B cell (primary cell): ENCODE results near the gene NCAPH2. TPM values are rescaled to one million over a fixed set of nuclear protein-coding genes. Genes with fewer than 3 reads are reported as not detected.
A peak's percentile ranks its signal among the peaks of the same experiment; 100 is the strongest.

Experiments
- ATAC-seq: fragments of 200-7000 bp; cut with Tn5 transposase; one replicate; pipeline ENCODE4 v1.10.0; 2021; ENCODE audit warnings: low read depth, mild to moderate bottlenecking, moderate number of reproducible peaks, moderate library complexity
- CTCF ChIA-PET: fragments of 350-600 bp; sonication (Branson Sonifier 250); formaldehyde crosslinking; loops from one replicate; lab custom pipeline; 2021; ENCODE audit warnings: antibody characterized with exemption, inconsistent platforms; lab: Charles Lee
- POLR2A ChIA-PET: fragments of 350-600 bp; sonication (Branson Sonifier 250); formaldehyde crosslinking; loops from one replicate; lab custom pipeline; 2021; ENCODE audit warnings: antibody characterized with exemption; lab: Charles Lee
- DNase-seq: peaks from one replicate; pipeline ENCODE4 v3.0.0; 2013
- H2AFZ ChIP-seq: 2 replicates; pipeline ENCODE4 v1.6.1; 2012; ENCODE audit warnings: mild to moderate bottlenecking, low read depth, low read length; ENCODE audit not compliant: insufficient read depth, poor library complexity, severe bottlenecking
- H3K27ac ChIP-seq, 2 donors: 1 replicate in 1 of 2; 2 replicates in 1 of 2; pipeline ENCODE4 v1.5.1; 2012 to 2013; ENCODE audit warnings: low read length in 2 of 2, mild to moderate bottlenecking in 2 of 2, moderate library complexity in 1 of 2
- H3K27me3 ChIP-seq, 4 experiments: fragments of 200-600 bp in 1 of 4; sonication (generic) in 1 of 4; replicated peaks in 1 of 4; 1 replicate in 2 of 4; 2 replicates in 2 of 4; pipeline versions ENCODE4 v1.6.1 to v1.7.0; 2013 to 2016; ENCODE audit warnings: low read length in 3 of 4, mild to moderate bottlenecking in 2 of 4, mixed read lengths in 1 of 4, moderate library complexity in 1 of 4; ENCODE audit not compliant: insufficient read depth in 4 of 4, control insufficient read depth in 3 of 4; ENCODE audit errors: control extremely low read depth in 1 of 4
- H3K36me3 ChIP-seq, 2 experiments: replicated peaks in 1 of 2; 1 replicate in 1 of 2; 2 replicates in 1 of 2; pipeline versions ENCODE4 v1.6.1 to v1.7.1; 2013; ENCODE audit warnings: low read length in 1 of 2; ENCODE audit not compliant: insufficient read depth in 2 of 2, control insufficient read depth in 1 of 2; ENCODE audit errors: control extremely low read depth in 1 of 2, extremely low read depth in 1 of 2
- H3K4me1 ChIP-seq, 2 donors: fragments of 200-600 bp in 1 of 2; sonication (generic) in 1 of 2; 1 replicate in 1 of 2; 2 replicates in 1 of 2; pipeline versions ENCODE4 v1.5.1 to v1.6.1; 2013 to 2017; ENCODE audit warnings: low read length in 2 of 2; ENCODE audit not compliant: control insufficient read depth in 2 of 2, insufficient read depth in 2 of 2
- H3K4me2 ChIP-seq: replicated peaks from 2 replicates; pipeline ENCODE3; 2012; ENCODE audit warnings: mild to moderate bottlenecking, low read depth, low read length; ENCODE audit not compliant: poor library complexity, severe bottlenecking
- H3K4me3 ChIP-seq, 5 experiments: fragments of 200-600 bp in 1 of 5; sonication (generic) in 1 of 5; 1 replicate in 3 of 5; 2 replicates in 2 of 5; pipeline versions ENCODE4 v1.5.1 to v1.7.0; 2011 to 2016; ENCODE audit warnings: low read length in 4 of 5, mild to moderate bottlenecking in 4 of 5, low read depth in 2 of 5, control low read depth in 1 of 5, moderate library complexity in 1 of 5; ENCODE audit not compliant: insufficient read depth in 1 of 5; ENCODE audit errors: control extremely low read depth in 1 of 5, extremely low read depth in 1 of 5
- H3K79me2 ChIP-seq: fragments of 200-600 bp; sonication (generic); one replicate; pipeline ENCODE4 v1.6.0; 2016; ENCODE audit warnings: low read length; ENCODE audit not compliant: control insufficient read depth, insufficient read depth
- H3K9ac ChIP-seq: fragments of 200-600 bp; sonication (generic); 2 replicates; pipeline ENCODE4 v1.6.1; 2017; ENCODE audit warnings: mild to moderate bottlenecking, low read length, moderate library complexity
- H3K9me3 ChIP-seq, 3 donors: one replicate each; pipeline versions ENCODE4 v1.6.1 to v1.7.1; 2013; ENCODE audit warnings: low read length in 2 of 3; ENCODE audit not compliant: control insufficient read depth in 2 of 3, insufficient read depth in 1 of 3; ENCODE audit errors: control extremely low read depth in 1 of 3
- H4K20me1 ChIP-seq: 2 replicates; pipeline ENCODE4 v1.6.0; 2012; ENCODE audit warnings: mild to moderate bottlenecking, low read length; ENCODE audit not compliant: insufficient read depth, control insufficient read depth, poor library complexity, severe bottlenecking
- H3K27ac Mint-ChIP-seq: one replicate; pipeline ENCODE4 v1.8.0; 2021; ENCODE audit warnings: mixed read lengths
- H3K27me3 Mint-ChIP-seq: one replicate; pipeline ENCODE4 v1.8.0; 2021; ENCODE audit warnings: mixed read lengths
- H3K4me1 Mint-ChIP-seq: one replicate; pipeline ENCODE4 v1.8.0; 2021; ENCODE audit warnings: mixed read lengths
- H3K4me3 Mint-ChIP-seq: one replicate; pipeline ENCODE4 v1.8.0; 2021; ENCODE audit warnings: mixed read lengths
- H3K9me3 Mint-ChIP-seq: one replicate; pipeline ENCODE4 v1.8.0; 2022; ENCODE audit warnings: mixed read lengths; ENCODE audit not compliant: insufficient read depth
- EZH2 ChIP-seq: IDR thresholded peaks from 2 replicates; pipeline ENCODE4 v1.6.1; 2012; ENCODE audit warnings: borderline replicate concordance, low read depth, mild to moderate bottlenecking, moderate library complexity, low read length; ENCODE audit not compliant: insufficient read depth, poor library complexity, severe bottlenecking
- WGBS: methylation state at CpG from one replicate; pipeline ENCODE4 v1.1.5; 2013; ENCODE audit warnings: missing lambda C conversion rate; ENCODE audit not compliant: insufficient coverage; 5-methylcytosine and 5-hydroxymethylcytosine counted together
- intact Hi-C: fragments of 100-400 bp; cut with micrococcal nuclease; formaldehyde crosslinking; loops from one replicate; pipeline ENCODE4 v1.10.0; 2022
- polyA plus RNA-seq: library from polyadenylated mRNA; depleted of rRNA; stranded (reverse); fragments of >200 nt; gene quantifications from 2 replicates; pipeline ENCODE4 v1.2.3, GENCODE V29; 2012
- total RNA-seq, 2 donors: library from RNA; stranded (reverse); fragments of 120-200 nt in 1 of 2; gene quantifications; 1 replicate in 1 of 2; 2 replicates in 1 of 2; pipeline versions ENCODE4 v1.2.3 to v1.2.4, GENCODE V29; 2013 to 2022
- TF ChIP-seq, protein P1 (sequence below): fragments of 200-600 bp; IDR thresholded peaks from one replicate; pipeline ENCODE4 v1.8.0; 2022; ENCODE audit warnings: antibody characterized with exemption, mild to moderate bottlenecking

Gene NCAPH2
- total and polyA plus RNA-seq, 2 donors (not counting 1 experiment from before 2014, with no cell fraction given), result 47.1 to 76.9 TPM

DNA sequence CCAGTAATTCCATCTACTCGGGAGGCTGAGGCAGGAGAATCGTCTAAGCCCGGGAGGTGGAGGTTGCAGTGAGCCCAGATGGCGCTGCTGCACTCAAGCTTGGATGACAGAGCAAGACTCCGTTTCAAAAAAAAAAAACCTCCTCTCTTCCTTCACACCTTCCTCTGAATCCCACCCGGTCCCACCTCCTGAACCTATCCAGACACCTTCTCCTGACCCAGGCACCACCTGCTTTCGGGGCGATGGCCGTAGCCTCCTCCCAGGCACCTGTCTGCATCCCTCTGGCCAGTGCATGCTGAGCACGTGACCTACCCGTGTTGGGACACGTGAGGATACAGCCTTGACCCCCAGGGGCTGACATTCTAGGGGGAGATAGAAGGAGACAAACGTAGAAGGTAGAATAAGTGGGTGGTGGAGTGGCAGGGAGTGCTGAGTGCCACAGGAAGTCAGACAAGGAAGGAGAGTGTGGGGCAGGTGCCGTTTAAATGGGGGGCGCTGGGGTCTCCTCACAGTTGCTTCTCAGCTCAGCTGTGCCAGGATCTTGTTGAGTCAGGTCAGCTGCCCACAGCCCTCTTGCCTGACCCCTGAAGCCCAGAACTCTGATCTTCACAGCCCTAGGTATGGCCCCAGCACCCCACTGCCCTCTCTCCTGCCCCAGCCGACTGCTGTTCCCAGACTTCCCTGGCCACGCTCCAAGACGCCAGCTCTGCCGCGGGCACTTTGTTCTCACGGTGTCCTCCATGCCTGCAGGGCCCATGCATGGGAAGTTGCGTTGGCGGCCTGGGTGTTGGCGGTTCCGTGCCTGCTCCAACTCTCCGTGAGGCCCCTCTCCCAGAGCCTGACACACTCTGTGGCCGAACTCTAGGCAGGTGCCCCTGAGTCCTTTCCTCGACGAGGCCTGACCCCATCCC lies 22.5 kb upstream of the NCAPH2 start:
- Histone ChIP-seq H3K27ac (no peak overlapping the region), H3K9me3 (peaks cover 0 to 3% (median 0%) of the 10 kb centered on the region in 3 donors), H3K4me1 (peaks cover 16 to 32% of the 10 kb centered on the region in 2 donors), H2AFZ (no peak overlapping the region), H3K79me2 (peaks cover 4% of the 10 kb centered on the region), H3K36me3 (no peaks in the 10 kb centered on the region), H4K20me1 (peaks cover 5% of the 10 kb centered on the region), H3K27me3 (peaks cover 0 to 26% (median 6%) of the 10 kb centered on the region in 4 experiments), H3K4me3 (no peak overlapping the region), H3K9ac (no peak overlapping the region), H3K4me2 (no peak overlapping the region)
- CTCF ChIA-PET, result interaction anchor here (1.1 to 2.0 kb wide), 4 partner anchors 12 to 157 kb away, joined by 3 to 4 read pairs (median 4); no protein-coding TSS in a partner anchor
- DNase-seq (no peak), ATAC-seq (no peak)
- peaks cover 19% of the 10 kb centered on the region for H3K4me1 Mint-ChIP-seq
- H3K27me3 Mint-ChIP-seq, result no peaks in the 10 kb centered on the region
- POLR2A ChIA-PET, result interaction anchor here (0.7 kb wide), 1 partner anchor 80 kb away, joined by 3 read pairs; no protein-coding TSS in a partner anchor
- TF ChIP-seq EZH2, result no peak
- TF ChIP-seq, protein P1, sequence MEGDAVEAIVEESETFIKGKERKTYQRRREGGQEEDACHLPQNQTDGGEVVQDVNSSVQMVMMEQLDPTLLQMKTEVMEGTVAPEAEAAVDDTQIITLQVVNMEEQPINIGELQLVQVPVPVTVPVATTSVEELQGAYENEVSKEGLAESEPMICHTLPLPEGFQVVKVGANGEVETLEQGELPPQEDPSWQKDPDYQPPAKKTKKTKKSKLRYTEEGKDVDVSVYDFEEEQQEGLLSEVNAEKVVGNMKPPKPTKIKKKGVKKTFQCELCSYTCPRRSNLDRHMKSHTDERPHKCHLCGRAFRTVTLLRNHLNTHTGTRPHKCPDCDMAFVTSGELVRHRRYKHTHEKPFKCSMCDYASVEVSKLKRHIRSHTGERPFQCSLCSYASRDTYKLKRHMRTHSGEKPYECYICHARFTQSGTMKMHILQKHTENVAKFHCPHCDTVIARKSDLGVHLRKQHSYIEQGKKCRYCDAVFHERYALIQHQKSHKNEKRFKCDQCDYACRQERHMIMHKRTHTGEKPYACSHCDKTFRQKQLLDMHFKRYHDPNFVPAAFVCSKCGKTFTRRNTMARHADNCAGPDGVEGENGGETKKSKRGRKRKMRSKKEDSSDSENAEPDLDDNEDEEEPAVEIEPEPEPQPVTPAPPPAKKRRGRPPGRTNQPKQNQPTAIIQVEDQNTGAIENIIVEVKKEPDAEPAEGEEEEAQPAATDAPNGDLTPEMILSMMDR, result no peak
- intact Hi-C loops, result no loop called here
- H3K4me3 Mint-ChIP-seq, result no peak overlapping the region
- H3K9me3 Mint-ChIP-seq, result no peaks in the 10 kb centered on the region
- H3K27ac Mint-ChIP-seq, result peak overlapping the region; percentile 26
- WGBS, result 71% methylated on average over 29 of the region's 29 CpGs
